Prostate gland (tissue), 2 donors: ENCODE data around the gene DYNC2LI1.

ENCODE experiments used
- POLR2A ChIP-seq: fragments of 450-650 bp; IDR thresholded peaks from one replicate; pipeline ENCODE4 v1.6.1; 2016; ENCODE audit warnings: antibody characterized with exemption, mild to moderate bottlenecking
- POLR2AphosphoS5 ChIP-seq: sonication (generic); formaldehyde crosslinking; IDR thresholded peaks from one replicate; pipeline ENCODE4 v1.6.1; 2017; ENCODE audit warnings: antibody characterized with exemption
- TF ChIP-seq, protein P1 (sequence below), 4 experiments: fragments of 200-600 bp in 2 of 4; fragments of 450-650 bp in 2 of 4; sonication (generic) in 2 of 4; IDR thresholded peaks; 1 replicate in 3 of 4; 2 replicates in 1 of 4; pipeline ENCODE4 v1.5.1; 2016 to 2019; ENCODE audit warnings: antibody characterized with exemption in 4 of 4, mild to moderate bottlenecking in 2 of 4, moderate library complexity in 2 of 4

GRCh38 chr2:43796206-43796605, 22.4 kb downstream of the DYNC2LI1 start:
- TF ChIP-seq POLR2A = no peak
- TF ChIP-seq, protein P1, sequence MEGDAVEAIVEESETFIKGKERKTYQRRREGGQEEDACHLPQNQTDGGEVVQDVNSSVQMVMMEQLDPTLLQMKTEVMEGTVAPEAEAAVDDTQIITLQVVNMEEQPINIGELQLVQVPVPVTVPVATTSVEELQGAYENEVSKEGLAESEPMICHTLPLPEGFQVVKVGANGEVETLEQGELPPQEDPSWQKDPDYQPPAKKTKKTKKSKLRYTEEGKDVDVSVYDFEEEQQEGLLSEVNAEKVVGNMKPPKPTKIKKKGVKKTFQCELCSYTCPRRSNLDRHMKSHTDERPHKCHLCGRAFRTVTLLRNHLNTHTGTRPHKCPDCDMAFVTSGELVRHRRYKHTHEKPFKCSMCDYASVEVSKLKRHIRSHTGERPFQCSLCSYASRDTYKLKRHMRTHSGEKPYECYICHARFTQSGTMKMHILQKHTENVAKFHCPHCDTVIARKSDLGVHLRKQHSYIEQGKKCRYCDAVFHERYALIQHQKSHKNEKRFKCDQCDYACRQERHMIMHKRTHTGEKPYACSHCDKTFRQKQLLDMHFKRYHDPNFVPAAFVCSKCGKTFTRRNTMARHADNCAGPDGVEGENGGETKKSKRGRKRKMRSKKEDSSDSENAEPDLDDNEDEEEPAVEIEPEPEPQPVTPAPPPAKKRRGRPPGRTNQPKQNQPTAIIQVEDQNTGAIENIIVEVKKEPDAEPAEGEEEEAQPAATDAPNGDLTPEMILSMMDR (IDR thresholded peaks at IDR 0.05) = no peak
- no peak for TF ChIP-seq POLR2AphosphoS5
